Measurements from ENCODE around the gene IMPA2. TPM values are rescaled to one million over a fixed set of nuclear protein-coding genes. Genes with fewer than 3 reads are reported as not detected.

Gene IMPA2
- total RNA-seq, 1 donor from 2014 or later: 53.4 TPM

DNA sequence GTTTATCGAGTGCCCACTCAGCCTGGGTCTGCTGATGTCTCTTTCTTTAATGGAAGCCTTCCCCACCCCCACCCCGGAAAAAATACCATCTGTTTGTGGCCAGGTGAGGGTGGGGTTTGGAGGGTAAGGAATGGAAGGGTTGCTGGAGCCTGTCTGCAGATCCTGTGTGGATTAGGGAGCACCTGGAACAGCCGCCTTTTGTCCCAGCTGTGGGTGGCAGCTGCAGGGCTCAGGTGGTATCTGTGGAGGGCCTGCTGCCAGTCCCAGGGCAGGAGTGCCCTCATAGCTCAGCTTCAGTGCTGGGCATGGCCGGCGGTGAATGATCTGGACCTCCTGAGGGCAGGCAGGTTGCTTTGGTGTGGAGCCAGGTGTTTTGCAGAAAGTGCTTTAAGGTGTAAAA is 45.3 kb downstream of the IMPA2 start:
- Mint-ChIP-seq H3K27ac (peak overlapping the region; percentile 65), H3K27me3 (no peaks in the 10 kb centered on the region), H3K4me3 (ENCODE audit: low read depth) (no peak overlapping the region), H3K36me3 (ENCODE audit: insufficient read depth) (peaks cover 7% of the 10 kb centered on the region), H3K4me1 (ENCODE audit: low read depth) (no peaks in the 10 kb centered on the region), H3K9me3 (ENCODE audit: low read depth) (no peaks in the 10 kb centered on the region)
- DNase-seq (ENCODE audit: low spot score, unreplicated experiment): no peak
- TF ChIP-seq, protein P1, sequence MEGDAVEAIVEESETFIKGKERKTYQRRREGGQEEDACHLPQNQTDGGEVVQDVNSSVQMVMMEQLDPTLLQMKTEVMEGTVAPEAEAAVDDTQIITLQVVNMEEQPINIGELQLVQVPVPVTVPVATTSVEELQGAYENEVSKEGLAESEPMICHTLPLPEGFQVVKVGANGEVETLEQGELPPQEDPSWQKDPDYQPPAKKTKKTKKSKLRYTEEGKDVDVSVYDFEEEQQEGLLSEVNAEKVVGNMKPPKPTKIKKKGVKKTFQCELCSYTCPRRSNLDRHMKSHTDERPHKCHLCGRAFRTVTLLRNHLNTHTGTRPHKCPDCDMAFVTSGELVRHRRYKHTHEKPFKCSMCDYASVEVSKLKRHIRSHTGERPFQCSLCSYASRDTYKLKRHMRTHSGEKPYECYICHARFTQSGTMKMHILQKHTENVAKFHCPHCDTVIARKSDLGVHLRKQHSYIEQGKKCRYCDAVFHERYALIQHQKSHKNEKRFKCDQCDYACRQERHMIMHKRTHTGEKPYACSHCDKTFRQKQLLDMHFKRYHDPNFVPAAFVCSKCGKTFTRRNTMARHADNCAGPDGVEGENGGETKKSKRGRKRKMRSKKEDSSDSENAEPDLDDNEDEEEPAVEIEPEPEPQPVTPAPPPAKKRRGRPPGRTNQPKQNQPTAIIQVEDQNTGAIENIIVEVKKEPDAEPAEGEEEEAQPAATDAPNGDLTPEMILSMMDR (IDR thresholded peaks at IDR 0.05; ENCODE audit: unreplicated experiment): no peak

DNA sequence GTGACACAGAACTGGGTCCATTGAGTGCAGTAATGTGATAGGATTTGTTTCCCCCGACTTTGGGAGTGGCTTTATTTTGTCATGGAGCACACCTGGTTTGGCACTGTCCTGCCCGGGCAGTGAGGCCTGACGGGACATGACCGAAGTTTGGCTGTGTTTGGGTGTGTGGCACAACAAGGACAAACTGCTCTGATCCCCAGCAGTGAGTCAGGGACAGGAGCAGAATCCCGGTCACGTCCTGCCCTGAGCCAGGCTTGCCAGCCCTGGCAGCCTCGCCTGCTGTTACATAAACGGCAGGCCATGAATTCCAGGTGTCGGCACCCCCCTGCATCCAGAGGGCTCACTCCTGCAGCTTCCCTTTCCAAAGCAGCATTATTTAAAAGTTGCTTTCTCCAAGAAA is 45.7 kb downstream of the IMPA2 start:
- no peaks in the 10 kb centered on the region for H3K4me1 Mint-ChIP-seq (ENCODE audit: low read depth)
- H3K4me3 Mint-ChIP-seq (ENCODE audit: low read depth): no peak overlapping the region
- no peak overlapping the region for H3K27ac Mint-ChIP-seq
- H3K36me3 Mint-ChIP-seq (ENCODE audit: insufficient read depth): peaks cover 9% of the 10 kb centered on the region
- TF ChIP-seq, protein P1 (IDR thresholded peaks at IDR 0.05; ENCODE audit: unreplicated experiment): no peak
- no peaks in the 10 kb centered on the region for H3K9me3 Mint-ChIP-seq (ENCODE audit: low read depth)
- no peak for DNase-seq (ENCODE audit: low spot score, unreplicated experiment)
- no peaks in the 10 kb centered on the region for H3K27me3 Mint-ChIP-seq

- peaks cover 10% of the 10 kb centered on the region for H3K36me3 Mint-ChIP-seq (ENCODE audit: insufficient read depth)
- DNase-seq (ENCODE audit: low spot score, unreplicated experiment): no peak
- TF ChIP-seq, protein P1 (IDR thresholded peaks at IDR 0.05; ENCODE audit: unreplicated experiment): no peak
- no peak overlapping the region for H3K4me3 Mint-ChIP-seq (ENCODE audit: low read depth)
- H3K27me3 Mint-ChIP-seq: no peaks in the 10 kb centered on the region
- H3K4me1 Mint-ChIP-seq (ENCODE audit: low read depth): no peaks in the 10 kb centered on the region
- H3K27ac Mint-ChIP-seq: no peak overlapping the region
- no peaks in the 10 kb centered on the region for H3K9me3 Mint-ChIP-seq (ENCODE audit: low read depth)
Observed at GRCh38 chr18:12027480-12027879, 46.2 kb downstream of the IMPA2 start.

GRCh38 chr18:12028040-12028628 is 46.8 kb downstream of the IMPA2 start:
- Mint-ChIP-seq H3K4me3 (ENCODE audit: low read depth) (no peak overlapping the region), H3K36me3 (ENCODE audit: insufficient read depth) (peaks cover 11% of the 10 kb centered on the region), H3K9me3 (ENCODE audit: low read depth) (no peaks in the 10 kb centered on the region), H3K27ac (no peak overlapping the region), H3K4me1 (ENCODE audit: low read depth) (no peaks in the 10 kb centered on the region), H3K27me3 (no peaks in the 10 kb centered on the region)
- TF ChIP-seq, protein P1 (IDR thresholded peaks at IDR 0.05; ENCODE audit: unreplicated experiment): no peak
- DNase-seq (ENCODE audit: low spot score, unreplicated experiment): no peak

- Mint-ChIP-seq H3K27ac (no peak overlapping the region), H3K36me3 (ENCODE audit: insufficient read depth) (peaks cover 13% of the 10 kb centered on the region), H3K9me3 (ENCODE audit: low read depth) (no peaks in the 10 kb centered on the region), H3K4me3 (ENCODE audit: low read depth) (no peak overlapping the region), H3K27me3 (no peaks in the 10 kb centered on the region), H3K4me1 (ENCODE audit: low read depth) (no peaks in the 10 kb centered on the region)
- no peak for DNase-seq (ENCODE audit: low spot score, unreplicated experiment)
- TF ChIP-seq, protein P1 (IDR thresholded peaks at IDR 0.05; ENCODE audit: unreplicated experiment): no peak
Observed at GRCh38 chr18:12028674-12029073, 47.4 kb downstream of the IMPA2 start.
